Esophagus squamous epithelium (tissue), 5 donors: ENCODE measurements around the gene RPA3. TPM values are rescaled to one million over a fixed set of nuclear protein-coding genes. Genes with fewer than 3 reads are reported as not detected.

Experiments
- DNase-seq: peaks from one replicate; lab custom pipeline; 2025; lab: John Stamatoyannopoulos, UW
- H3K27ac ChIP-seq, 4 donors: fragments of 200-600 bp; sonication (generic); one replicate each; pipeline ENCODE4 v1.5.1; 2016 to 2019; ENCODE audit warnings: mild to moderate bottlenecking in 1 of 4
- H3K27me3 ChIP-seq, 4 donors: fragments of 200-600 bp; sonication (generic); 1 replicate in 3 of 4; 2 replicates in 1 of 4; pipeline versions ENCODE4 v1.5.1 to v1.6.0; 2017 to 2021; ENCODE audit warnings: antibody characterized with exemption in 1 of 4
- H3K36me3 ChIP-seq, 3 donors: fragments of 200-600 bp; sonication (generic); one replicate each; pipeline ENCODE4 v1.5.1; 2016 to 2019
- H3K4me1 ChIP-seq, 3 donors: fragments of 200-600 bp; sonication (generic); one replicate each; pipeline ENCODE4 v1.5.1; 2017 to 2019
- H3K4me3 ChIP-seq, 4 donors: fragments of 200-600 bp; sonication (generic); 1 replicate in 3 of 4; 2 replicates in 1 of 4; pipeline ENCODE4 v1.5.1; 2016 to 2019; ENCODE audit warnings: mild to moderate bottlenecking in 2 of 4, moderate library complexity in 1 of 4
- H3K9me3 ChIP-seq, 3 donors: fragments of 200-600 bp; sonication (generic); one replicate each; pipeline ENCODE4 v1.5.1; 2016 to 2019
- POLR2A ChIP-seq, 4 donors: fragments of 450-650 bp; IDR thresholded peaks; one replicate each; pipeline ENCODE4 v1.6.1; 2017; ENCODE audit warnings: antibody characterized with exemption in 4 of 4, mild to moderate bottlenecking in 4 of 4, moderate library complexity in 3 of 4
- WGBS, 2 donors: methylation state at CpG; one replicate each; pipeline ENCODE4 v1.1.5; 2018; 5-methylcytosine and 5-hydroxymethylcytosine counted together
- intact Hi-C: fragments of 100-400 bp; cut with DNase I; formaldehyde crosslinking; loops from one replicate; pipeline ENCODE4 v1.15.0; 2022
- total RNA-seq, 4 donors: library from RNA; depleted of rRNA; stranded (reverse); fragments of >200 nt; gene quantifications; one replicate each; pipeline ENCODE4 v1.1.0, GENCODE V29; 2016
- TF ChIP-seq, protein P1 (sequence below), 6 experiments: fragments of 450-650 bp in 4 of 6; fragments of 200-600 bp in 2 of 6; sonication (generic) in 2 of 6; IDR thresholded peaks; one replicate each; pipeline ENCODE4 v1.5.1; 2016 to 2019; ENCODE audit warnings: antibody characterized with exemption in 6 of 6, mild to moderate bottlenecking in 4 of 6, moderate library complexity in 4 of 6
- donor health status: DM: yes; HTN: yes; CAD: no.

The RPA3 gene
- total RNA-seq, 4 donors from 2014 or later = 13.0 to 29.3 (median 21.7) TPM

- Histone ChIP-seq H3K9me3 (no peaks in the 10 kb centered on the region), H3K27me3 (no peaks in the 10 kb centered on the region), H3K27ac (no peak overlapping the region), H3K4me1 (peaks cover 6 to 31% (median 9%) of the 10 kb centered on the region in 3 donors), H3K4me3 (no peak overlapping the region), H3K36me3 (no peaks in the 10 kb centered on the region)
- TF ChIP-seq, protein P1, sequence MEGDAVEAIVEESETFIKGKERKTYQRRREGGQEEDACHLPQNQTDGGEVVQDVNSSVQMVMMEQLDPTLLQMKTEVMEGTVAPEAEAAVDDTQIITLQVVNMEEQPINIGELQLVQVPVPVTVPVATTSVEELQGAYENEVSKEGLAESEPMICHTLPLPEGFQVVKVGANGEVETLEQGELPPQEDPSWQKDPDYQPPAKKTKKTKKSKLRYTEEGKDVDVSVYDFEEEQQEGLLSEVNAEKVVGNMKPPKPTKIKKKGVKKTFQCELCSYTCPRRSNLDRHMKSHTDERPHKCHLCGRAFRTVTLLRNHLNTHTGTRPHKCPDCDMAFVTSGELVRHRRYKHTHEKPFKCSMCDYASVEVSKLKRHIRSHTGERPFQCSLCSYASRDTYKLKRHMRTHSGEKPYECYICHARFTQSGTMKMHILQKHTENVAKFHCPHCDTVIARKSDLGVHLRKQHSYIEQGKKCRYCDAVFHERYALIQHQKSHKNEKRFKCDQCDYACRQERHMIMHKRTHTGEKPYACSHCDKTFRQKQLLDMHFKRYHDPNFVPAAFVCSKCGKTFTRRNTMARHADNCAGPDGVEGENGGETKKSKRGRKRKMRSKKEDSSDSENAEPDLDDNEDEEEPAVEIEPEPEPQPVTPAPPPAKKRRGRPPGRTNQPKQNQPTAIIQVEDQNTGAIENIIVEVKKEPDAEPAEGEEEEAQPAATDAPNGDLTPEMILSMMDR (IDR thresholded peaks at IDR 0.05) = no peak
- no peak for TF ChIP-seq POLR2A (IDR thresholded peaks at IDR 0.05)
- DNase-seq = no peak
- 91 to 100% methylated on average over 6 of the region's 7 CpGs for WGBS, 2 donors
- intact Hi-C loops = no loop called here
These were observed 15.0 kb downstream of the RPA3 start for GRCh38 chr7:7703427-7703826.

GRCh38 chr7:7702826-7703225 is 15.6 kb downstream of the RPA3 start:
- no peaks in the 10 kb centered on the region for H3K9me3 ChIP-seq
- peaks cover 6 to 30% (median 9%) of the 10 kb centered on the region in 3 donors for H3K4me1 ChIP-seq
- 62 to 81% methylated on average over 4 of the region's 4 CpGs for WGBS, 2 donors
- no peak for DNase-seq
- no peak overlapping the region for H3K4me3 ChIP-seq
- H3K27me3 ChIP-seq = no peaks in the 10 kb centered on the region
- intact Hi-C loops = no loop called here
- H3K36me3 ChIP-seq = no peaks in the 10 kb centered on the region
- no peak overlapping the region for H3K27ac ChIP-seq
- no peak for TF ChIP-seq POLR2A (IDR thresholded peaks at IDR 0.05)
- TF ChIP-seq, protein P1 (IDR thresholded peaks at IDR 0.05) = no peak

DNA sequence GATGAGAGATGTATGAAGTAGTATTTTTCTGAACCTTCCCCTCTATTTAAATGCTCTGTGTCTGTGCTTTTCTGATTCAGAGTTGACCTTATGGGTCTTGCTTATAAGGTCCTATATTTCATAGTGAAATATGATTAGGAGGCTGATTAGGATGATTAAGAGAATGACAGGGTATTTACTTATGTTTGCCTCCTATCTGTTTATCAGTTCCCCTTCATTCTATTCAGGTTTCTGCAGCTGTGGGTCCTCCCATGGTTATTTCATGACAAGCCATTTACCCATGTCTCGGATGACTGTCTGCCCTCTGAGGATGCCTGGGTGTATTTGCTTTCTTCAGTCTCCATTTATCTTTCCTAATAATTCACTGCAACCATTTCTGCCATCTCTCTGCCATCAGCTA is 16.9 kb downstream of the RPA3 start:
- intact Hi-C loops = no loop called here
- Histone ChIP-seq H3K27ac (no peak overlapping the region), H3K4me1 (peaks cover 6 to 20% (median 15%) of the 10 kb centered on the region in 3 donors), H3K4me3 (no peak overlapping the region), H3K27me3 (no peaks in the 10 kb centered on the region), H3K36me3 (no peaks in the 10 kb centered on the region), H3K9me3 (no peaks in the 10 kb centered on the region)
- DNase-seq = no peak
- TF ChIP-seq, protein P1 (IDR thresholded peaks at IDR 0.05) = no peak
- TF ChIP-seq POLR2A (IDR thresholded peaks at IDR 0.05) = no peak
- WGBS, 2 donors = 90 to 92% methylated on average over 1 of the region's 1 CpG

DNA sequence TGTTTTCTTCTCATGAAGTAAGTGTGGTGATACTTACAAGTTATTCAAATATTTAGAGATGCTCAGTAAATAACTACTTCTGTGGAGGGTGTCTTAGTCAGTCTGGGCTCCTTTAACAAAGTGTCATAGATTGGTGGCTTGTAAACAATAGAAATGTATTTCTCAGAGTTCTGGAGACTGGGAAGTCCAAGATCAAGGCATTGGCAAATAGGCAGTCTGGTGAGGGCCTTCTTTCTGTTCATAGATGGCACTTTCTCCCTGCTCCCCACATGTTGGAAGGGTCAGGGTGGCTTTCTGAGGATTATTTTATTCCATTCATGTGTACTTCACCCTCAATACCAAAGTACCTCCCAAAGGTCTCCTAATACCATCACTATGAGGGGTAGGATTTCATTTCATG is 18.4 kb downstream of the RPA3 start:
- Histone ChIP-seq H3K36me3 (no peaks in the 10 kb centered on the region), H3K27ac (no peak overlapping the region), H3K4me3 (no peak overlapping the region), H3K9me3 (no peaks in the 10 kb centered on the region), H3K27me3 (no peaks in the 10 kb centered on the region), H3K4me1 (peaks cover 0 to 22% (median 21%) of the 10 kb centered on the region in 3 donors)
- intact Hi-C loops = no loop called here
- DNase-seq = no peak
- TF ChIP-seq, protein P1 (IDR thresholded peaks at IDR 0.05) = no peak
- TF ChIP-seq POLR2A (IDR thresholded peaks at IDR 0.05) = no peak

- intact Hi-C loops = no loop called here
- Histone ChIP-seq H3K9me3 (no peaks in the 10 kb centered on the region), H3K4me1 (peaks cover 0 to 20% (median 15%) of the 10 kb centered on the region in 3 donors), H3K27me3 (no peaks in the 10 kb centered on the region), H3K36me3 (no peaks in the 10 kb centered on the region), H3K27ac (no peak overlapping the region), H3K4me3 (no peak overlapping the region)
- TF ChIP-seq, protein P1 (IDR thresholded peaks at IDR 0.05) = no peak
- no peak for TF ChIP-seq POLR2A (IDR thresholded peaks at IDR 0.05)
- DNase-seq = no peak
These were observed 19.0 kb downstream of the RPA3 start for GRCh38 chr7:7699380-7699779.
